RPMI7951 (cell line): ENCODE measurements around the gene NEU4. TPM values are rescaled to one million over a fixed set of nuclear protein-coding genes. Genes with fewer than 3 reads are reported as not detected.

Experiments used
- DNase-seq: peaks from one replicate; pipeline ENCODE4 v3.0.0-alpha.2; 2012; ENCODE audit warnings: low read depth
- total RNA-seq: library from RNA; depleted of rRNA; stranded (reverse); fragments of >200 nt; shearing (Covaris generic); gene quantifications from 2 replicates; pipeline ENCODE4 v1.2.3, GENCODE V29; 2014; rRNA removed

The NEU4 gene
- total RNA-seq, 1 experiment from 2014 or later: not detected

GRCh38 chr2:241863536-241863954, 54.6 kb downstream of the NEU4 start:
- peak; percentile 79 for DNase-seq

GRCh38 chr2:241864168-241864849, 55.3 kb downstream of the NEU4 start:
- DNase-seq: no peak

- no peak for DNase-seq
These were observed 55.8 kb downstream of the NEU4 start for GRCh38 chr2:241864850-241865213.

GRCh38 chr2:241865416-241865956, 56.5 kb downstream of the NEU4 start:
- DNase-seq: no peak

GRCh38 chr2:241865957-241866789, 57.2 kb downstream of the NEU4 start:
- peak; percentile 47 for DNase-seq

Other genes with a start within 250 kb of the NEU4 start
- 33.0 and 33.5 TPM in 2 replicates for gene THAP4, start 172.0 kb upstream of the NEU4 start, total RNA-seq
- 66.2 and 79.8 TPM in 2 replicates for gene ATG4B, start 171.5 kb upstream of the NEU4 start, total RNA-seq
- gene DTYMK, start 122.4 kb upstream of the NEU4 start, total RNA-seq: 155 and 173 TPM in 2 replicates
- gene ING5, start 107.2 kb upstream of the NEU4 start, total RNA-seq: 10.7 and 24.9 TPM in 2 replicates
- gene D2HGDH, start 74.6 kb upstream of the NEU4 start, total RNA-seq: 5.6 and 15.4 TPM in 2 replicates
- not detected in 2 replicates for gene GAL3ST2, start 32.4 kb upstream of the NEU4 start, total RNA-seq
- not detected in 2 replicates for gene PDCD1, start 49.7 kb downstream of the NEU4 start, total RNA-seq
- gene RTP5, start 60.5 kb downstream of the NEU4 start, total RNA-seq: not detected in 2 replicates